Measurements from ENCODE around the gene GNPTG.

DNA sequence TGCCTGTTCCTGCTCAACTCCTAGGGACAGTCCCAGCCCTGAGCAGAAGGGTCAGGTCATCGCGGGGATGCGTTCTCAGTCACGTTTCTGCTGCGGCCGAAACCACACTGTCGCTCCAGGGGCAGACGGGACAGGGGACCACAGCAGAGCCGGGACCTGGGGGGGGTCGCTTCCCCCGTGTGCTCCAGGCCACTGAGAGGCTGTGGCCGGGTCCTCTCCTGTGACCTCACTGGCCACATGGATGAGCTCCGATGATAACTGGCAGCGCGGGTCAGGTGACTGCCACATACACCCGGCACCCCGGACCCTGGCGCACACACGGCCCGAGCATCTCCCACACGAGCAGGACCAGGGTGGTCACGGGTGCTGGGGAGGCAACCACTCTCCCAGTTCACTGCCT, 12.8 kb downstream of the GNPTG start:
- TF ChIP-seq, protein P1, sequence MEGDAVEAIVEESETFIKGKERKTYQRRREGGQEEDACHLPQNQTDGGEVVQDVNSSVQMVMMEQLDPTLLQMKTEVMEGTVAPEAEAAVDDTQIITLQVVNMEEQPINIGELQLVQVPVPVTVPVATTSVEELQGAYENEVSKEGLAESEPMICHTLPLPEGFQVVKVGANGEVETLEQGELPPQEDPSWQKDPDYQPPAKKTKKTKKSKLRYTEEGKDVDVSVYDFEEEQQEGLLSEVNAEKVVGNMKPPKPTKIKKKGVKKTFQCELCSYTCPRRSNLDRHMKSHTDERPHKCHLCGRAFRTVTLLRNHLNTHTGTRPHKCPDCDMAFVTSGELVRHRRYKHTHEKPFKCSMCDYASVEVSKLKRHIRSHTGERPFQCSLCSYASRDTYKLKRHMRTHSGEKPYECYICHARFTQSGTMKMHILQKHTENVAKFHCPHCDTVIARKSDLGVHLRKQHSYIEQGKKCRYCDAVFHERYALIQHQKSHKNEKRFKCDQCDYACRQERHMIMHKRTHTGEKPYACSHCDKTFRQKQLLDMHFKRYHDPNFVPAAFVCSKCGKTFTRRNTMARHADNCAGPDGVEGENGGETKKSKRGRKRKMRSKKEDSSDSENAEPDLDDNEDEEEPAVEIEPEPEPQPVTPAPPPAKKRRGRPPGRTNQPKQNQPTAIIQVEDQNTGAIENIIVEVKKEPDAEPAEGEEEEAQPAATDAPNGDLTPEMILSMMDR (IDR thresholded peaks at IDR 0.05), result no peak
- no peak for TF ChIP-seq POLR2A (IDR thresholded peaks at IDR 0.05)
